Uterus (tissue), 2 donors: Measurements from ENCODE around the gene NR2E3.

Experiments used
- CTCF ChIP-seq, 4 experiments: fragments of 200-600 bp in 2 of 4; fragments of 450-650 bp in 2 of 4; sonication (generic) in 2 of 4; IDR thresholded peaks; one replicate each; pipeline ENCODE4 v1.5.1; 2016 to 2019; ENCODE audit warnings: antibody characterized with exemption in 4 of 4, mild to moderate bottlenecking in 2 of 4, moderate library complexity in 1 of 4
- POLR2A ChIP-seq, 2 donors: fragments of 450-650 bp; IDR thresholded peaks; one replicate each; pipeline ENCODE4 v1.6.1; 2016; ENCODE audit warnings: antibody characterized with exemption in 2 of 2, mild to moderate bottlenecking in 1 of 2, moderate library complexity in 1 of 2

GRCh38 chr15:71812966-71813722 lies 2.8 kb downstream of the NR2E3 start:
- no peak for TF ChIP-seq CTCF (IDR thresholded peaks at IDR 0.05)
- no peak for TF ChIP-seq POLR2A (IDR thresholded peaks at IDR 0.05)
